ENCODE results near the gene NUDT16. TPM values are rescaled to one million over a fixed set of nuclear protein-coding genes. Genes with fewer than 3 reads are reported as not detected.

The NUDT16 gene
- total RNA-seq, 2 donors from 2014 or later: 21.7 to 41.2 TPM

DNA sequence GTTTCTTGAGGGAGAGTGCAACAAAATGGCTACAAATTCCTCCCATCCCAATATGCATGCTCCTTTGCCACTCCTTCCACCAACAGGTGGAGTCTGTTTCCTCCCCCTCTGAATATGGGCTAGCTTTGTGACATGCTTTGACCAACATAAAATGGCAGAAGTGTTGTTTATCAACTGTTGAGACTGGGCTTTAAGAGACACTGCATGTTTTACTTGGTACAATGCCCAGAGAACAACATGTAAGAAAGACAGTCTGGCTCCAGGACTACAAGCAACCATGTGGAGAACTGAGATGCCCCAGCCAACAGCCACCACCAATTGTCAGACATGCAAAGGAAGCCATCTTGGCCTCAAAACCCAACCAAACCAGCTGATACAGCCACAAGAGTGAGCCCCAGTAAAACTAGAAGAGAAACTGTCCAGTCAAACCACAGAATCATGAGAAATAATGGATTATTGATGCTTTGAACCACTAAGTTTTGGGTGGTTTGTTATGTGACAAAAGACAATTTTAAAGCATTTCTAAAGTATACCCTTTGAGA is 40.5 kb downstream of the NUDT16 start:
- TF ChIP-seq, protein P1, sequence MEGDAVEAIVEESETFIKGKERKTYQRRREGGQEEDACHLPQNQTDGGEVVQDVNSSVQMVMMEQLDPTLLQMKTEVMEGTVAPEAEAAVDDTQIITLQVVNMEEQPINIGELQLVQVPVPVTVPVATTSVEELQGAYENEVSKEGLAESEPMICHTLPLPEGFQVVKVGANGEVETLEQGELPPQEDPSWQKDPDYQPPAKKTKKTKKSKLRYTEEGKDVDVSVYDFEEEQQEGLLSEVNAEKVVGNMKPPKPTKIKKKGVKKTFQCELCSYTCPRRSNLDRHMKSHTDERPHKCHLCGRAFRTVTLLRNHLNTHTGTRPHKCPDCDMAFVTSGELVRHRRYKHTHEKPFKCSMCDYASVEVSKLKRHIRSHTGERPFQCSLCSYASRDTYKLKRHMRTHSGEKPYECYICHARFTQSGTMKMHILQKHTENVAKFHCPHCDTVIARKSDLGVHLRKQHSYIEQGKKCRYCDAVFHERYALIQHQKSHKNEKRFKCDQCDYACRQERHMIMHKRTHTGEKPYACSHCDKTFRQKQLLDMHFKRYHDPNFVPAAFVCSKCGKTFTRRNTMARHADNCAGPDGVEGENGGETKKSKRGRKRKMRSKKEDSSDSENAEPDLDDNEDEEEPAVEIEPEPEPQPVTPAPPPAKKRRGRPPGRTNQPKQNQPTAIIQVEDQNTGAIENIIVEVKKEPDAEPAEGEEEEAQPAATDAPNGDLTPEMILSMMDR (IDR thresholded peaks at IDR 0.05): no peak
- H3K36me3 ChIP-seq: no peaks in the 10 kb centered on the region
- no peak overlapping the region for H3K4me3 ChIP-seq
- no peak for ATAC-seq (ENCODE audit: insufficient number of reproducible peaks, low FRiP score, low read depth)
- no peaks in the 10 kb centered on the region for H3K9me3 ChIP-seq
- no peak overlapping the region for H3K27ac ChIP-seq
- H3K27me3 ChIP-seq (replicated peaks; ENCODE audit: insufficient read depth): no peaks in the 10 kb centered on the region
- H3K4me1 ChIP-seq (ENCODE audit: control insufficient read depth in 1 of 2, low read depth in 2 of 2): no peaks in the 10 kb centered on the region
- no peak for DNase-seq (ENCODE audit: low spot score)

DNA sequence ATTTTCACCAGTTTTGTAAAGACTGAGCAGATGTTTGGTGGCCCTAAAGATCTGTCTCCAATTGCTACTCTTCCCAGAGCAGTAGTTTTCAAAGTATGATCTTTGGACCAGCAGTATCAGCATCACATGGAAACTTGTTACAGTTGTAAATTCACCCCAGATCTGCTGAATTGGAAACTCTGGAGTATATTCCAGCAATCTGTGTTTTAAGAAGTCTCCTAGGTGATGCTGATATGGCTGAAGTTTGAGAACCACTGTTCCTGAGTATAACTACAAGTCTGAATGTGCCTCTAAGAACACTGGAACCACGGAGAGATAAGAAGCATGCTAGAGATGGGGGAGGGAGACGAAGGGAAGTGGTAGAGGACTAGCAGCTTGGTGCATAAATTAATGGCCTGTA is 45.7 kb downstream of the NUDT16 start:
- no peak for DNase-seq (ENCODE audit: low spot score)
- H3K27me3 ChIP-seq (replicated peaks; ENCODE audit: insufficient read depth): no peaks in the 10 kb centered on the region
- H3K36me3 ChIP-seq: no peaks in the 10 kb centered on the region
- ATAC-seq (ENCODE audit: insufficient number of reproducible peaks, low FRiP score, low read depth): no peak
- H3K4me3 ChIP-seq: no peak overlapping the region
- H3K4me1 ChIP-seq (ENCODE audit: control insufficient read depth in 1 of 2, low read depth in 2 of 2): no peaks in the 10 kb centered on the region
- H3K27ac ChIP-seq: no peak overlapping the region
- no peaks in the 10 kb centered on the region for H3K9me3 ChIP-seq
- TF ChIP-seq, protein P1 (IDR thresholded peaks at IDR 0.05): no peak

DNA sequence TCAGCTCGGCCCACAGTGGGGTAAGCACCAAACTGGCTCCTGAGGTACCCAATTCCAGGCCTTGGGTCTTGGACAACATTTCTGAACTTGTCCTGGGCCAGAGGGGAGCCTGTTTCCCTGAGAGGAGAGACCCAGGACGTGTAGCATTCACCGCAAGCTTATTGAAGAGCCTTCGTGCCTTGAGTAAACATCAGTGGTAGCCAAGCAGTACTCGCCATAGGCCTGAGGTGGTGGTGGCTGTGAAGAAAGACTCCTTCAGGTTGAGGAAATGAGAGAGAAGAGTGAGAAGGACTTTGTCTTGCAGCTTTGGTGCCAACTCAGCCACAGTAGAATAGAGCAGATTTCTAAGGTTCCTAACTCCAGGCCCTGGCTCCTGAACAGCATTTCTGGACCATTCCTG is 50.2 kb downstream of the NUDT16 start:
- TF ChIP-seq, protein P1 (IDR thresholded peaks at IDR 0.05): no peak
- ATAC-seq (ENCODE audit: insufficient number of reproducible peaks, low FRiP score, low read depth): no peak
- H3K27ac ChIP-seq: no peak overlapping the region
- no peaks in the 10 kb centered on the region for H3K9me3 ChIP-seq
- H3K27me3 ChIP-seq (replicated peaks; ENCODE audit: insufficient read depth): no peaks in the 10 kb centered on the region
- no peaks in the 10 kb centered on the region for H3K36me3 ChIP-seq
- DNase-seq (ENCODE audit: low spot score): no peak
- H3K4me3 ChIP-seq: no peak overlapping the region
- H3K4me1 ChIP-seq (ENCODE audit: control insufficient read depth in 1 of 2, low read depth in 2 of 2): no peaks in the 10 kb centered on the region

DNA sequence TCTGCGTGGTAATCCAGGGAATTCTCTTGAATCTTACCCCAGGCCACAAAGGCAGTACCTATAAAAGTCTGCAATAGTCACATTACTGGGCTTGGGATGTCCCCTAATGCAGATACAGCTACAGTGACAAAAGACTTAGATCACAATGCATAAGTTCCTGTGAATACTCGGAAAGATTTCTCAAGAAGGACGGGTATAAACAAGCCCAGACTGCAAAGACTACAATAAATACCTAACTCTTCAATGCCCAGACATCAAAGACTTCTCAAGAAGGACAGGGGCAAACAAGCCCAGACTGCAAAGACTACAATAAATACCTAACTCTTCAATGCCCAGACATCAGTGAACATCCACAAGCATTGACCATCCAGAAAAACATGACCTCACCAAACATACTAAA is 50.9 kb downstream of the NUDT16 start:
- ATAC-seq (ENCODE audit: insufficient number of reproducible peaks, low FRiP score, low read depth): no peak
- TF ChIP-seq, protein P1 (IDR thresholded peaks at IDR 0.05): no peak

DNA sequence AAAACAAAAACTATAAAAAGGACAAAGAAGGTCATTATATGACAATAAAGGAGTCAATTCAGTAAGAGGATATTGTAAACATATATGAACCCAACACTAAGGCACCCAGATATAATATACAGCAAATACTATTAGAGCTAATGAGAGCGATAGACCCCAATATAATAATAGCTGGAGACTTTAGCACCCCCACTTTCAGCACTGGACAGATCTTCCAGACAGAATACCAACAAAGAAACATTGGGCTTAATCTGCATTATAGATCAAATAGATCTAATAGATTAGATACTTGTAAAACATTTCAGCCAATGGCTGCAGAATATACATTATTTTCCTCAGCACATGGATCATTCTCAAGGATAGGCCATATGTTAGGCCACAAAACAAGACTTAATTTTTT is 53.4 kb downstream of the NUDT16 start:
- H3K4me3 ChIP-seq: no peak overlapping the region
- H3K27me3 ChIP-seq (replicated peaks; ENCODE audit: insufficient read depth): no peaks in the 10 kb centered on the region
- no peaks in the 10 kb centered on the region for H3K9me3 ChIP-seq
- no peak for DNase-seq (ENCODE audit: low spot score)
- TF ChIP-seq, protein P1 (IDR thresholded peaks at IDR 0.05): no peak
- no peak overlapping the region for H3K27ac ChIP-seq
- no peak for ATAC-seq (ENCODE audit: insufficient number of reproducible peaks, low FRiP score, low read depth)
- no peaks in the 10 kb centered on the region for H3K36me3 ChIP-seq
- no peaks in the 10 kb centered on the region for H3K4me1 ChIP-seq (ENCODE audit: control insufficient read depth in 1 of 2, low read depth in 2 of 2)

More for the DNA sequence above, 50.9 kb downstream of the NUDT16 start:
- no peaks in the 10 kb centered on the region for H3K4me1 ChIP-seq (ENCODE audit: control insufficient read depth in 1 of 2, low read depth in 2 of 2)
- H3K36me3 ChIP-seq: no peaks in the 10 kb centered on the region
- no peak for DNase-seq (ENCODE audit: low spot score)
- no peaks in the 10 kb centered on the region for H3K27me3 ChIP-seq (replicated peaks; ENCODE audit: insufficient read depth)
- no peak overlapping the region for H3K4me3 ChIP-seq
- no peaks in the 10 kb centered on the region for H3K9me3 ChIP-seq
- no peak overlapping the region for H3K27ac ChIP-seq

Other genes with a start within 250 kb of the NUDT16 start
- 10 to 100 TPM; 42.0 to 80.3 TPM for gene MRPL3, start 121.2 kb downstream of the NUDT16 start, total RNA-seq